Glutamatergic neuron (in vitro differentiated cells): ENCODE results near the gene TCF12. TPM values are rescaled to one million over a fixed set of nuclear protein-coding genes. Genes with fewer than 3 reads are reported as not detected.

Source experiments
- DNase-seq: peaks from one replicate; pipeline ENCODE4 v3.0.0; 2022
- H3K27ac Mint-ChIP-seq: one replicate; pipeline ENCODE4 v1.8.0; 2020; ENCODE audit warnings: mild to moderate bottlenecking, mixed read lengths, inconsistent platforms; ENCODE audit not compliant: unreplicated experiment
- H3K27me3 Mint-ChIP-seq: one replicate; pipeline ENCODE4 v1.8.0; 2020; ENCODE audit warnings: mild to moderate bottlenecking, moderate library complexity, mixed read lengths, inconsistent platforms; ENCODE audit not compliant: unreplicated experiment
- H3K36me3 Mint-ChIP-seq: one replicate; pipeline ENCODE4 v1.8.0; 2020; ENCODE audit warnings: mild to moderate bottlenecking, mixed read lengths, inconsistent platforms; ENCODE audit not compliant: unreplicated experiment
- H3K4me1 Mint-ChIP-seq: one replicate; pipeline ENCODE4 v1.8.0; 2020; ENCODE audit warnings: mild to moderate bottlenecking, low read depth, mixed read lengths, inconsistent platforms; ENCODE audit not compliant: unreplicated experiment
- H3K4me3 Mint-ChIP-seq: one replicate; pipeline ENCODE4 v1.8.0; 2020; ENCODE audit warnings: mild to moderate bottlenecking, mixed read lengths, inconsistent platforms; ENCODE audit not compliant: unreplicated experiment
- H3K9me3 Mint-ChIP-seq: one replicate; pipeline ENCODE4 v1.8.0; 2020; ENCODE audit warnings: mild to moderate bottlenecking, moderate library complexity, mixed read lengths, inconsistent platforms; ENCODE audit not compliant: unreplicated experiment
- CTCF ChIP-seq: fragments of 200-600 bp; sonication (generic); IDR thresholded peaks from one replicate; pipeline ENCODE4 v1.5.0; 2021; ENCODE audit not compliant: partially characterized antibody, unreplicated experiment
- total RNA-seq: library from RNA; stranded (reverse); fragmentation: NEBNext Ultra II Directional; extraction: Animal tissue kit (Norgen Biotek cat#: 25700); gene quantifications from one replicate; pipeline ENCODE4 v1.2.1, GENCODE V29; 2021; ENCODE audit not compliant: unreplicated experiment

The TCF12 gene
- total RNA-seq, 1 donor from 2014 or later: 140 TPM

- no peaks in the 10 kb centered on the region for H3K9me3 Mint-ChIP-seq
- no peak overlapping the region for H3K27ac Mint-ChIP-seq
- TF ChIP-seq CTCF: no peak
- no peak overlapping the region for H3K4me3 Mint-ChIP-seq
- H3K27me3 Mint-ChIP-seq: peaks cover 2% of the 10 kb centered on the region
- peaks cover 18% of the 10 kb centered on the region for H3K4me1 Mint-ChIP-seq
- DNase-seq: no peak
- H3K36me3 Mint-ChIP-seq: no peaks in the 10 kb centered on the region
These were observed 25.6 kb upstream of the TCF12 start for GRCh38 chr15:56892659-56893363.

GRCh38 chr15:56893364-56893678, 25.1 kb upstream of the TCF12 start:
- Mint-ChIP-seq H3K36me3 (no peaks in the 10 kb centered on the region), H3K27ac (no peak overlapping the region), H3K4me1 (peaks cover 14% of the 10 kb centered on the region), H3K9me3 (no peaks in the 10 kb centered on the region), H3K4me3 (no peak overlapping the region), H3K27me3 (no peaks in the 10 kb centered on the region)
- no peak for DNase-seq
- no peak for TF ChIP-seq CTCF

- Mint-ChIP-seq H3K27me3 (no peaks in the 10 kb centered on the region), H3K4me3 (no peak overlapping the region), H3K4me1 (peaks cover 14% of the 10 kb centered on the region), H3K36me3 (no peaks in the 10 kb centered on the region), H3K27ac (no peak overlapping the region), H3K9me3 (no peaks in the 10 kb centered on the region)
- DNase-seq: no peak
- no peak for TF ChIP-seq CTCF
These were observed 23.8 kb upstream of the TCF12 start for GRCh38 chr15:56894601-56895000.

GRCh38 chr15:56901931-56902330, 16.5 kb upstream of the TCF12 start:
- TF ChIP-seq CTCF: no peak
- Mint-ChIP-seq H3K4me1 (peaks cover 6% of the 10 kb centered on the region), H3K36me3 (no peaks in the 10 kb centered on the region), H3K27ac (no peak overlapping the region), H3K9me3 (peaks cover 3% of the 10 kb centered on the region), H3K27me3 (peaks cover 3% of the 10 kb centered on the region), H3K4me3 (no peak overlapping the region)
- no peak for DNase-seq

- peak overlapping the region; percentile 53 for H3K4me3 Mint-ChIP-seq
- H3K4me1 Mint-ChIP-seq: peaks cover 10% of the 10 kb centered on the region
- H3K27ac Mint-ChIP-seq: no peak overlapping the region
- peaks cover 3% of the 10 kb centered on the region for H3K9me3 Mint-ChIP-seq
- no peak for DNase-seq
- H3K36me3 Mint-ChIP-seq: no peaks in the 10 kb centered on the region
- peaks cover 3% of the 10 kb centered on the region for H3K27me3 Mint-ChIP-seq
- no peak for TF ChIP-seq CTCF
These were observed 11.7 kb upstream of the TCF12 start for GRCh38 chr15:56906766-56907165.
